Activated naive CD8-positive, alpha-beta T cell treated with anti-CD3 and anti-CD28 coated beads, Interleukin-2, amount 50 U/mL, for 16 hours (primary cell): Measurements from ENCODE around the gene CCDC92B.

Experiments used
- DNase-seq: peaks from one replicate; pipeline ENCODE4 v3.0.0-alpha.2; 2020; ENCODE audit warnings: low read depth, low spot score

Gene CCDC92B

GRCh38 chr17:2778489-2778888 lies 29.0 kb upstream of the CCDC92B start:
- DNase-seq = no peak

GRCh38 chr17:2777242-2777867 lies 27.9 kb upstream of the CCDC92B start:
- no peak for DNase-seq

GRCh38 chr17:2776589-2777241 lies 27.3 kb upstream of the CCDC92B start:
- no peak for DNase-seq

GRCh38 chr17:2775206-2775605 lies 25.8 kb upstream of the CCDC92B start:
- DNase-seq = no peak

- no peak for DNase-seq
These were observed 20.7 kb upstream of the CCDC92B start for GRCh38 chr17:2770129-2770528.

- no peak for DNase-seq
These were observed 9.4 kb upstream of the CCDC92B start for GRCh38 chr17:2758870-2759269.

- no peak for DNase-seq
These were observed 6.7 kb upstream of the CCDC92B start for GRCh38 chr17:2755891-2756724.

- DNase-seq = no peak
These were observed 2.0 kb upstream of the CCDC92B start for GRCh38 chr17:2751491-2751890.

- DNase-seq = no peak
These were observed 1.3 kb upstream of the CCDC92B start for GRCh38 chr17:2750721-2751120.

GRCh38 chr17:2749784-2750181 lies 331 bp upstream of the CCDC92B start:
- DNase-seq = peak; percentile 24

GRCh38 chr17:2745317-2746037 lies 4.0 kb downstream of the CCDC92B start:
- DNase-seq = no peak

- DNase-seq = no peak
These were observed 11.8 kb downstream of the CCDC92B start for GRCh38 chr17:2737693-2738092.

GRCh38 chr17:2736956-2737355 lies 12.5 kb downstream of the CCDC92B start:
- DNase-seq = no peak

- DNase-seq = no peak
These were observed 13.6 kb downstream of the CCDC92B start for GRCh38 chr17:2735896-2736295.

GRCh38 chr17:2734939-2735338 lies 14.5 kb downstream of the CCDC92B start:
- DNase-seq = no peak

- no peak for DNase-seq
These were observed 17.6 kb downstream of the CCDC92B start for GRCh38 chr17:2731807-2732206.

- no peak for DNase-seq
These were observed 18.6 kb downstream of the CCDC92B start for GRCh38 chr17:2730764-2731353.

GRCh38 chr17:2724784-2725164 lies 24.7 kb downstream of the CCDC92B start:
- DNase-seq = no peak

GRCh38 chr17:2723997-2724783 lies 25.3 kb downstream of the CCDC92B start:
- DNase-seq = no peak

- DNase-seq = no peak
These were observed 25.9 kb downstream of the CCDC92B start for GRCh38 chr17:2723505-2723996.

GRCh38 chr17:2722611-2723010 lies 26.8 kb downstream of the CCDC92B start:
- DNase-seq = no peak
